Activated T-cell treated with anti-CD3 and anti-CD28 coated beads, Interleukin-2, amount 50 U/mL, for 1 hour (primary cell): ENCODE measurements around the gene GPR152.
"Not testable (repeated sequence)": the region's sequence is repeated elsewhere in the genome, so short reads cannot be mapped to it uniquely, and the experiment has no call there.

Experiments used
- DNase-seq: peaks from one replicate; pipeline ENCODE4 v3.0.0-alpha.2; 2020

Gene GPR152

DNA sequence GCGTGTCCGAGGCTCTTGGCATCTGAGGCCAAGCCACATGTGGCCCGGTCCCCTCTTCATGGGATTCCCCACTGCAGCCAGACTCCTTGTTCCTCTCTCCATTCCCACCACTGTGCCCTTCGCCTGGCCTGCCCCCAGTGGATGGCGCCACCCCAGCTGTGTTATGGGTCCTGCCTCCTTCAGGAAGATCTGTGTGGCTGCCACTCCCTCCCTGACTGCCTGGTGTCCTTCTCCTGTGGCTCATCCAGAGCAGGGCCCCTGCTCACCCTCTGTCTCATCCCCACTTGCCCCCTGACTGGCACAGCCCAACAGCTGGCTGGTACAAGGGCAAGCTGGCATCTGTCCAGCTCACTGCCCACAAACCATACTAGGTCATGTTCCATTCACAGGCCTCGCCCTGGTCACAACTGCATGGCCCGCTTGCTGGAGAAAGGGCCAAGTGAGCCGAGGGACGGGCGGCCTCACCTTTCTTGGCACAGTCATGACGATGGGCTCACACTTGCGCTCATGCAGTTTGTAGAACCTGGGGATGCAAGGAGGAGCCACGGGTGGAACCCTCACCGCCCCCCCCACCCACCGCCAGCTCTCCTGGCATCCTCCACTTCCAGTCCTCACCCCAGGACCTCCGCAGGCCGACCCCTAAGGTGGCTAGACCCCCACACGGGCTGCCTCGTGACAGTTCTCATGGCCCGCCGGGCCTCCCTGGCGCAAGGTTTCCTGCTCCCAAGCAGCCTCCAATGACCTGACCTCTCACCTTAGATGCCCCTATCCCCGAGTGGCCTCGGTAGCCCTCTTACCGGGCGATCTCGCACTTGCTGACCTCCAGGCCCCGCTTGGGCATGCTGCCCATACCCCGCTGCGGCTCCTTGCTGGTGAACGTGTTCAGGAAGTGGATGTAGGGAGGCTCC is 13.0 kb downstream of the GPR152 start:
- peak; percentile 47 for DNase-seq

DNA sequence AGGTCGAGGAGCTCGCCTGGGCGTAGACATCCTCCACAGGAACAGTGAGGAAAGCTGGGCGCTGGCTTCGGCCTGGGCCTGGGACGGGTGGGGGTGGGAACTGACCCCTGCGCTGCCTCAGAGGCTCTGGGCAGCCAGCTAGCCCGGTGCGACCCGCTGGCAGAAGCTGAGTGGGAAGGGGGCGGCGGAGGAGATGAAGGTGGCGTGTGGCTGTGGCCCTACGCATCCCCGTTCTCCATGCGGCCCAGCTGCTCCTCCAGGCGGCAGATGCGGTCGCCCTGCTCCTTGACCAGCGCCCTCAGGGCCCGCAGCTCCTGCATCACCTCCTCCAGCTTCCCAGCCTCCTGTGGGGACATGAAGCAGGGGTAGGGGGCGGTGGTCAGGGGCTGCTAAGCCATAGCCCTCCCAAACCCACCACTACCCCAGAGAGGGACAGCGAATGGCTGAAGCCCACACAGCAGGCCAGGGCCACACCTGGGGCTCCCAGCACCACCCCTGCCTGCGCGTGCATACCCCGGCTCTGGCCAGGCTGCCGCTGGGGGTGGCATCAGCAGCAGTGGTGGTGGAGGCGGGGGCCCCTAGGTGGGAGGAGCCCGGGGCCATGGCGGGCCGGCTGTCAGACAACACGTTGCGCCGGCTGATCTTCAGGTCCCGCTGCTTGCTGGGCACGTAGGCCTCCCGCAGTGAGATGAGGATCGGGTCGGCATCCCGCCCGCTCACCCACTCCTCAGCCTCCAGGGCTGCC is 14.2 kb downstream of the GPR152 start:
- peak; percentile 80 for DNase-seq

DNA sequence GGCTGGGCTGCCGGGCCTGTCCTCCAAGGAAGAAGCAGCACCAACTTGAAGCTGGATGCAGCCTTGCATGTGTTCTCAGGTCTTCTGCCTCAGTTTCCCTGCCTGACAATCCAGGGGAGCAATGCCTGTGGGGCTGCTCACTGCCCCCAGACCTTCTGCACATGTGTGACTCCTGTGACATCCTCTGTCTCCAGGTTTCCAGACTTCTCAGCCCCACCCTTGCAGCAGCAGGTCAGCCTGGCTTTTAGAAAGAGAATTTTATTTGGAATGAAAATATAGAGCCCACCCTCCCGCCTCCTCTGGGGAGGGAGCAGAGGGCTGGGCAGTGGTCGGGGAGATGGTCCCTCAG is 14.7 kb downstream of the GPR152 start:
- no peak for DNase-seq

DNA sequence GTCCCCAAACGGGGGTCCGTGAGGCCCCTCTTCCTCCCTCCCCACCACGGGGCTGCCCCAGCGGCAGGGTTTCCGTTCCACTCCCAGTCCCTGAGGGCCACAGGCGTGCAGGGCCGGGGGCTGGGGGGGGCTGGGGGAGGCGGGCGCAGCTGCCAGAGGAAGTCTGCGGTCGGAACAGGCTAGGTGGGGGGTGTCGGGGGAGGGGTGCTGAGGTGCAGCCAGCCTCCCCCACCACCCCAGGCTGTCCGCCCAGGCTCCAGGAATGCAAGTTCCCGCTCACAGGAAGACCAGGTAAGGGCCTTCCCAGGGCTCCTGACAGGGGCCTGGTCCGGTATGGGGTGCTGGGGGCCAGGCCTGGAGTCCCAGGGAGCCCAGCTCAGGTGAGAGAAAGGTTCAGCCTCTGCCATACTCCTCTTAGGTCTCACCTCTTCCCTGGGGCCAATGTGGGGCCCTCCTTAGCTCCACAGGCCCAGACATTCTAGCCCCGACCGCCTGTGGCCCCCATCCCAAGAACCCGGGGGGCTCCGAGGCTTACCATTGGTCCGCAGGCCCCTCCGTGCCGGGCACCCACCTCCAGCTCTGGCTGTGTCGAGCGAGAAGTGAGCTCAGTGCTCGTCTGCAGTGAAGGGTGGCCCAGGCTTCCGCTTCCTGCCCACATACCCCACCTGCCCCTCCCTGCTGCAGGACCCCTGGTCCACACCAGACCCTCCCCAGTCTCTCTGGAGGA is 15.3 kb downstream of the GPR152 start, which contains the start of gene PTPRCAP:
PTPRCAP (minus strand) TSS at position 601 of the 727 bp plus-strand sequence; CDS start at position 538, 63 bp downstream.
- peak; percentile 79 for DNase-seq

DNA sequence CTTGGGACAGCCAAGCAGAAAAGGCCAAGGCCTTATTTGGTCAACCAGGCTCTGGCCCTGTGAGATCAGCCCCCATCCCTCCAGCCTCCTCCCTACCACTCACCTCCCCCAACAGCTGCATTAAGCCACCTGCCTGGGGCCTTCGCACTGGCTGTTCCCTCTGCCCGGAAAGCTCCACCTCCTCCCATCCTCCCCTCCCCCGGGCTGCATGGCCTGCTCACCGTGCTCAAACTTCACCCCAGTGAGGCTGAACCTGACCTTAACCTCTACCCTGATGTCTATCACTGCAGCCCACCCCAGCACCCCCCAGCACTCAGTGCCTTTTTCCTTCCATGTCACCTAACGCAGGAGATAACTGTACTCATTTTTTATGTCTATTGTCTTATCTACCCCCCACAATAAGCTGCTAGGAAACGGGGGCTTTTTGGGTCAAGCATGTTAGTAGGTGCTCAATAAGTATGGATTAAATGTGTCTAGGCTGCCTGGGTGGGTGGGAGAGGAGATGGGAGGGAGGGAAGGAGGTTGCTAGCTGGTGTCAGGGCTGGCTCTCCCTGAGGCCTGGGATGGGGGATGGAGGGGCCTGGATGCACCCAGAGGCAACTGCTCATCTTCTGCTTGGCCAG is 16.0 kb downstream of the GPR152 start:
- peak; percentile 64 for DNase-seq

DNA sequence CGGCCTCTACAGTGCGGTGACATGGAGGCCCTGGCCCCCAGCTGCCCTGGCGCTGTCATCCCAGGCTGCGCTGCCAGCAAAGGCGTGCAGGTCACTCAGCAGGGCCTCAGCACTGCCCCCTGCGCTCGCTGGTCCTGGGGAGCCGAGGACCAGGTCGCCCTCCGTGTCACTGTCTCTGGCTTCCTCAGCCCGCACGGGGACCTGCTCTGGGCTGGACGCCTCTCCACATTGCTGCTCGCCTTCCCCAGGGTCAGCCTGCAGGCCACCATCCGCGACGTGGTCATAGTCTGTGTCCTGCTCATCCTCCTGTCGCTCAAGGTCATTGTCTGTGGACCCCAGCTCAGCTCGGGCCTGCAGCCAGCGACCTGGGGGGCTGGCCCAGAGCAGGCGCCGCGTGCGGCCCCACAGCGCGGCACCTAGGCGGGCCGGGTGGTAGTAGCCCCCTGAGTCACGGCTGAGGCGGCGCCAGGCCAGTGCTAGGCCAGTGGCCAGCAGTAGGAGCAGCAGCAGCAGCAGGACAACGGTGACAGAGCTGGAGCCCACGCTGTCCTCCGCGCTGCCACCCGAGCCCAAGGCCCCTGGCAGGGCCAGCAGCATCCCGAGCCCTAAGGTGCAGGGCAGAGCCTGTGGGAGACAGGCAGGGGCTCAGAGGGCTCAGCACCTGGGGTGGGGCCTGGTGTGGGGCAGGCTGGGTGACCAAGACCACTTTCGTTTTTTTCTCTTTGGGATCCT is 16.6 kb downstream of the GPR152 start:
- DNase-seq = no peak

DNA sequence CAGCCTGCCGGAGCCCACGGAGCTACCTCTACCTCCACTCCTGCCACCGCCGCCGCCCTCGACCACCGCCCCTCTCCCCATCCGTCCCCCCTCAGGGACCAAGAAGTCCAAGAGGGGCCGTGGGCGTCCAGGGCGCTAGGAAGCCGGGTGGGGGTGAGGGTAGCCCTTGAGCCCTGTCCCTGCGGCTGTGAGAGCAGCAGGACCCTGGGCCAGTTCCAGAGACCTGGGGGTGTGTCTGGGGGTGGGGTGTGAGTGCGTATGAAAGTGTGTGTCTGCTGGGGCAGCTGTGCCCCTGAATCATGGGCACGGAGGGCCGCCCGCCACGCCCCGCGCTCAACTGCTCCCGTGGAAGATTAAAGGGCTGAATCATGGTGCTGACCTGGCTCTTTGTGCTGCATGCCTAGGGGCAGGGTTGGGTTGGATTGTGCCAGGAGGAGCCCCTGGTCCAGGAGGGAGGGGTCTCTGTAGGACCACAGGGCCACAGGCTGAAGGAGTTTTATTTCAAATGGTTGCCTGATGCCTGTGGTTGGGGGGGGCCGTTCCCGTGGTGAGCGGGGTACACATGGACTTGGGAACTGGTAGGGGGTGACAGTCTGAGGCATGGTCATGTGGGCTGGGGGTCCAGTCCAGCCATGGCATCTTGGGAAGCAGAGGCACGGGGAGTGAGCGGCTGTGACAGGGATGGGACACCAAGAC is 17.4 kb downstream of the GPR152 start:
- peak; percentile 47 for DNase-seq

DNA sequence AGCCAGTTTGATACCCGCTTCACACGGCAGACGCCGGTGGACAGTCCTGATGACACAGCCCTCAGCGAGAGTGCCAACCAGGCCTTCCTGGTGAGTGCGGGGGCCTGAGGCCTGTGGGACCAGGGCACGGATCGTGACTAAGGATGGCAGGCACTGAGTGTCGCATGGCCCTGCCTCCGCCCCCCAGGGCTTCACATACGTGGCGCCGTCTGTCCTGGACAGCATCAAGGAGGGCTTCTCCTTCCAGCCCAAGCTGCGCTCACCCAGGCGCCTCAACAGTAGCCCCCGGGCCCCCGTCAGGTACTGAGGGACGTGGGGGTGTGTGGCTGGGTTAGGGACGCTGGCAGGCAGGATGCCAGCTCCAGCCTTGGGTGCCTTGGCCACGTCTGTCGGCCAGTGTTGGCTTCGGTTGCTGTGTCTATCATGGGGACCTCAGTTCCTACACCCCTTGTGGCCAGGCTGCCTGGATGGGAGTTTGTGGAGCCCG is 18.1 kb downstream of the GPR152 start:
- peak; percentile 55 for DNase-seq

DNA sequence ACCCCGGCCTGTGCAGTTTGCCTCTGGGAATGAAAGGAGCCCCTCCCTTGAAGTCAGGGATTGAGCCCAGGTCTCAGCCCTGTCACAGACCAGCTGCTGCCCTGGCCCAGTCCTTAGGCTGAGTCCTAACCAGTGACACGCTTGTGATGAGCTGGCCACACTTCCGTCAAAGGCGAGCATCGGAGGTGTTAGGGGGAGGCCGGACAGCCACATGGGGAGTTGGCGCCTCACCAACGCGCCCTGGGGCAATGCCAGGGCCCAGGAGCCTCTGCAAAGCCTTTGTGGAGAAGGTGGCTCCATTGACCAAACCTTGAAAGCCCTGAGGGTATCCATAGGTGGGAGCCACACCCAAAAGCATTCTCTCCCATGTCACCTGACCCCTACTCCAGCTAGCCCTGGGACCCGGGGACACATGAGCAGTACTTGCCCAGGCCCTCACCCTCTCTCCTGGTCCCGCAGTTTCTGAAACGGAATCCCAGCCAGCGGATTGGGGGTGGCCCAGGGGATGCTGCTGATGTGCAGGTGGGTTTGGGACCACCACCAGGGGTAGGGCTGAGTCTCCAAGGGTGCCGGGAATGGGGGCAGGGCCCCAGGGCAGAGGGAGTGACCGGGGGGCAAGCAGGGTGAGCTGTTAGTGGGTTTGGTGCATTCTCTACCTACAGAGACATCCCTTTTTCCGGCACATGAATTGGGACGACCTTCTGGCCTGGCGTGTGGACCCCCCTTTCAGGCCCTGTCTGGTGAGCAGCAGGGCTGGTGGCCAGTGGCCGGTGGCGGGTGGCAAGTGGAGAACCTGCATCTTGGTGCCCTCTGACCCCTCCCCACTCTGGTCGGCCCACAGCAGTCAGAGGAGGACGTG is 18.8 kb downstream of the GPR152 start:
- DNase-seq = peak; percentile 36

DNA sequence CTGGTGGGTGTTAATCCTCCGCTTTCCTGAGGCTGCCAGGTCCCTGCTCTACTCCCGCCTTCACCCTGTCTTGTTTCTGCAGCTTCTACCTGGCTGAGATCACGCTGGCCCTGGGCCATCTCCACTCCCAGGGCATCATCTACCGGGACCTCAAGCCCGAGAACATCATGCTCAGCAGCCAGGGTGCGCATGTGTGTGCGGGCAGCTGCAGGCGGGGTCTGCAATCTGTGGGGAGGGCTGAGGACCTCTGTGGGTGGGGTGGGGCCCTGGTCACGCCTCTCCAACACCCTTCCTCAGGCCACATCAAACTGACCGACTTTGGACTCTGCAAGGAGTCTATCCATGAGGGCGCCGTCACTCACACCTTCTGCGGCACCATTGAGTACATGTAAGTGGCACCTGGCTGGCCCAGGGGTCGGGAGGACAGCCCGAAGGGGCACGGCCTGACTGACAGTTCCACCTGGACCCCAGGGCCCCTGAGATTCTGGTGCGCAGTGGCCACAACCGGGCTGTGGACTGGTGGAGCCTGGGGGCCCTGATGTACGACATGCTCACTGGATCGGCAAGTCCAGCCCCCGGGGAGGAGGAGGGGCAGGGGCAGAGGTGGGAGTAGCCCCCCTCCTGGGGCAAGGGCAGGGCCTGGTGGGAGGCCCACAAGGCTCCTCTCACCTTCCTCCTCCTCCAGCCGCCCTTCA is 19.7 kb downstream of the GPR152 start:
- no peak for DNase-seq

DNA sequence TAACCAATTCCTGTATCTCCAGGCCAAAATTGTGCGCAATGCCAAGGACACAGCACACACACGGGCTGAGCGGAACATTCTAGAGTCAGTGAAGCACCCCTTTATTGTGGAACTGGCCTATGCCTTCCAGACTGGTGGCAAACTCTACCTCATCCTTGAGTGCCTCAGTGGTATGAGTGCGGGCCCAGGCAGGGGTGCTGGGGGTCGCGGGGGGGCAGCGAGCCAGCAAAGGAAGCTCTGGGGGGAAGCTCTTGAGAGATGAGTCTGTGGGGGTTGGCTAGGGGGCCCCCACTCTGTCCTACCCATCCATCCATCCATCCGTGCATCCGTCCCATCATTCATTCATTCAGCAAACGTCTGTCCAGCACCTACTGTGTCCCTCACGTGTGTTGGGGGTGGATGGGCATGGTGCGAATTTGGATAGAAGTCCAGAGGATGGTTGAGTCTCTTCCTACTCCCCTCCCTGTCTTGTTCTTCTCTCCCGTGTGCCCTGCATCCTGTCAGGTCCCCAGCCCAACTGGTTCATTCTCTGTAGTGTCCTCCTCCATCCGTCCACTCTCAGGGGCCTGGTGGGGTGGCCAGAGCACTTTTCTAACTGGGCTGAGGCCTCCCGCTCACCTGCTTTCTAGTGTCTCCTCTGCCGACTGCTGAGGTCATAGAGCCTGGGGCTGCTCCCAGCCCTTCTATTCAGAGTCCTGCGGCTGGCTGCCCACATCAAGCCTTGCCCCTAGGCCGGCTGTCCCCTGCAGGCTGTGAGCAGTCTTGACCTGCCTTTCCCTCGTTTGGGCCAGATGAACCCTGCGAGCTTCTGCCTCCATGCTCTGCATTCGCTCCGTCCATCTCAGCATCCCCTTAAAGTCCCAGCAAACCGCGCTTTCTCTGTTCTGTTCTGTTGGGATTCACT is 20.9 kb downstream of the GPR152 start:
- DNase-seq = no peak

DNA sequence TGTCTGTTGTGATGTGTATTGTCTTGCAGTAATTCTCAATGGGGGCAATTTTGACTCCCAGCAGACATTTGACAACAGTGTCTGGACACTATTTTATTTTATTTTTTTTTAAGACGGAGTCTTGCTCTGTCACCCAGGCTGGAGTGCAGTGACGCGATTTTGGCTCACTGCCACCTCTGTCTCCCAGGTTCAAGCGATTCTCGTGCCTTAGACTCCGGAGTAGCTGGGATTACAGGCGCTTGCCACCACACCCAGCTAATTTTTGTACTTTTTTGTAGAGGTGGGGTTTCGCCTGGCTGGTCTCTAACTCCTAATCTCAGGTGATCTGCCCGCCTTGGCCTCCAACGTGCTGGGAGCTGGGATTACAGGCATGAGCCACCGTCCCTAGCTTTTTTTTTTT is 22.8 kb downstream of the GPR152 start:
- no peak for DNase-seq

DNA sequence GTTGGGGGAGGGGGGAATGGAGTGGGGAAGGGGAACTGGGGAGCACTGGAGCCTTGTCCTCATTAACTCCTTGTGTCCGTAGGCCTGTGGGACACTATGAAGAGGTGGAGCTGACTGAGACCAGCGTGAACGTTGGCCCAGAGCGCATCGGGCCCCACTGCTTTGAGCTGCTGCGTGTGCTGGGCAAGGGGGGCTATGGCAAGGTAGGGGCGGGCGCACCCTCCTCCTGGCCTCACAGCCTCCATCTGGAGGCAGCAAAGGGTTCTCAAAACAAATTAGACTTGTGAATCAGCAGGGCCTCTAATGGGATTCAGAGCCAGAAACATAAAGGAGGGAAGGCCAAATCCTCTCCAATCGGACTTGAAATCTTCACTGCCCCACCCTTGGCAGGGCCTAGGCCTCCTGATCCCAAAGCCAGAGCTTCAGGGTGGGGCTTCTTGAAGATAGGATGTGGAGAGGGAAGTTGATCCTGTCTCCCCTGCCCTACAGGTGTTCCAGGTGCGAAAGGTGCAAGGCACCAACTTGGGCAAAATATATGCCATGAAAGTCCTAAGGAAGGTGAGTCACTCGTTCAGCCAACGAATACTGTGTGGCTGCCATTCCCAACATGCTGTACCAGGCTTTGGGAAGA is 23.4 kb downstream of the GPR152 start:
- no peak for DNase-seq

DNA sequence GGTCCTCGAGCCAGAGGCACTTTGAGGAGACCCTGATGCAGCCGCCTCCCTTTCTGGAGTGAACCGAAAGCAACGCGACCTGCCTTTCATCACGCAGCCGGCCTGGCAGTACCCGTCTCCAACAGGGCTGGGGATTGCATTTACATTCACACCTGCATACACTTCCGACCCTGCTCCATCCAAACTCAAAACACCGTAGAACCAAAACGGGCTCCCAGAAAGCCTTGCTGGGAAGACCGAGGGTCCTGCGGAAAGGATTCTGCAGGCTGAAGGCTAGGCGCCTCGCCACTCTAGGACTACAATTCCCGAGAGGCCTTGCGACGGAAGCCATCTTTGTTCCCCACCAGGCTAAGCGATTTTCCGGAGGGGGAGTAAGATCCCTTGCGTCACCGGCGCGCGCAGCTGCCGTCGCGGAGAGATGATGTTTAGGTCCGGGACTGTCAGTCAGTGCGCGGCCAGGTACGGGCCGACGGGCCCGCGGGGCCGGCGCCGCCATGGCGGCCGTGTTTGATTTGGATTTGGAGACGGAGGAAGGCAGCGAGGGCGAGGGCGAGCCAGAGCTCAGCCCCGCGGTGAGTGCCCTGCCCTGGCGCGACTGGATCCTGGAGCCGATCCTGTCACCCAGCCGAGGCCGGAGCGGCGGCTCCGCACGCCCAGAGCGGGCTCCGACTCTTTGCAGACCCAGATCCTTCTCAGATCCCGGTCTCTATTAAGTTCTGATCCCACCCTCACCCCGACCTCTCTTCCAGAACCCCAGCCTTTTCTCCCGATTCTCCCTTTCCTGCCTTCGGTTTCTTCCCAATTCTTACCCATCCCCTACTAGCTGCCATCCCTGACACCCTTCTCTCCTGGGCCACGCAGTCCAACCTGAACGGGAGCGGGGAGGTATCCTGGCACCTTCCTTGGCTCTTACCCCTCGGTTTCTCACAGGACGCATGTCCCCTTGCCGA is 24.2 kb downstream of the GPR152 start, which contains the start of gene RPS6KB2:
RPS6KB2 (plus strand) TSS at position 443 of the 950 bp plus-strand sequence; CDS start at position 495, 52 bp downstream.
- DNase-seq = peak; percentile 100

DNA sequence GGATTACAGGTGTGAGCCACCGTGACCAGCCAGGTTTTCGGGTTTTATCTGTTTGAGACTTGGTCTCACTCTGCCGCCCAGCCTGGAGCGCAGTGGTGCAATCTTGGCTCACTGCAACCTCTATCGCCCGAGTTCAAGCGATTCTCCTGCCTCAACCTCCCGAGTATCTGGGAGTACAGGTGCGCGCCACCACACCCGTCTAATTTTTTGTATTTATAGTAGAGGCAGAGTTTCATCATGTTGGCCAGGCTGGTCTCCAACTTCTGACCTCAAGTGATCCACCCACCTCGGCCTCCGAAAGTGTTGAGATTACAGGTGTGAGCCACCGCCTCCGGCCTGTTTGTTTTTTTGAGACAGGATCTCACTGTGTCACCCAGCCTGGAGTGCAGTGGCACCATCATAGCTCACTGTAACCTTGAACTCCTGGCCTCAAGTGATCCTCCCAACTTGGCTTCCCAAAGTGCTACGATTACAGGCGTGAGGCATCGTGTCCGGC is 25.1 kb downstream of the GPR152 start:
- not testable (repeated sequence) for DNase-seq

DNA sequence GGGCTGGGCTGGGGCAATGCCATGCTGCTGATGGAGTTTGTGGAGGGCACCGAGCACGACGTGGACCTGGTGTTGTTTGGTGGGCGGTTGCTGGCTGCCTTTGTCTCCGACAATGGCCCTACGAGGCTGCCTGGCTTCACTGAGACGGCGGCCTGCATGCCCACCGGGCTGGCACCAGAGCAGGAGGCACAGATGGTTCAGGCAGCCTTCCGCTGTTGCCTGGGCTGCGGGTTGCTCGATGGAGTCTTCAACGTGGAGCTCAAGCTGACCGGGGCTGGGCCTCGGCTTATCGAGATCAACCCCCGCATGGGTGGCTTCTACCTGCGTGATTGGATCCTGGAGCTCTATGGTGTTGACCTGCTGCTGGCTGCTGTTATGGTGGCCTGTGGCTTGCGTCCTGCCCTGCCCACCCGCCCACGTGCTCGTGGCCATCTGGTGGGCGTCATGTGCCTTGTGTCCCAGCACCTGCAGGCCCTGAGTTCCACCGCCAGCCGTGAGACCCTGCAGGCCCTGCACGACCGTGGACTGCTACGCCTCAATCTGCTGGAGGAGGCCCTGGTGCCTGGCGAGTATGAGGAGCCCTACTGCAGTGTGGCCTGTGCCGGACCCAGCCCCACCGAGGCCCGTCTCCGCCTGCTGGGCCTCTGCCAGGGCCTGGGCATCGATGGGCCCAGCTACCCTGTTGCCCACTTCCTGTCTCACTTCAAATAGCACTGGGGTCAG is 28.5 kb downstream of the GPR152 start:
- no peak for DNase-seq
